Neural cell (in vitro differentiated cells): ENCODE measurements around the gene ZNF701. TPM values are rescaled to one million over a fixed set of nuclear protein-coding genes. Genes with fewer than 3 reads are reported as not detected.

Experiments used
- H2AFZ ChIP-seq: fragments of 200-600, 300-800 bp; sonication (generic), shearing (Covaris generic); 2 replicates; pipeline ENCODE4 v1.6.0; 2014; ENCODE audit warnings: low read depth, mild to moderate bottlenecking, antibody characterized with exemption, low read length, moderate library complexity
- H3F3A ChIP-seq: fragments of 200-600 bp; shearing (Covaris generic); 2 replicates; pipeline ENCODE4 v1.6.1; 2016; ENCODE audit warnings: mild to moderate bottlenecking, moderate library complexity, mixed read lengths, antibody characterized with exemption, low read length; ENCODE audit not compliant: insufficient read depth, poor library complexity, severe bottlenecking
- H3K27ac ChIP-seq: fragments of 200-600, 300-800 bp; sonication (generic), shearing (Covaris generic); 2 replicates; pipeline ENCODE4 v1.5.1; 2014; ENCODE audit warnings: mild to moderate bottlenecking, low read length, moderate library complexity
- H3K27me3 ChIP-seq: fragments of 300-800, 200-600 bp; sonication (generic), shearing (Covaris generic); 2 replicates; pipeline ENCODE4 v1.6.0; 2014; ENCODE audit warnings: mild to moderate bottlenecking, low read depth, low read length, moderate library complexity; ENCODE audit not compliant: insufficient read depth
- H3K36me3 ChIP-seq: fragments of 300-800, 200-600 bp; sonication (generic), shearing (Covaris generic); 2 replicates; pipeline ENCODE4 v1.5.1; 2014; ENCODE audit warnings: mild to moderate bottlenecking, antibody characterized with exemption, low read length, moderate library complexity; ENCODE audit not compliant: insufficient read depth
- H3K4me2 ChIP-seq: fragments of 300-800, 200-600 bp; sonication (generic), shearing (Covaris generic); 2 replicates; pipeline ENCODE4 v1.6.0; 2014; ENCODE audit warnings: mild to moderate bottlenecking, low read length
- H3K4me3 ChIP-seq: fragments of 300-800, 200-600 bp; sonication (generic), shearing (Covaris generic); 2 replicates; pipeline ENCODE4 v1.5.1; 2014; ENCODE audit warnings: mild to moderate bottlenecking, low read length, moderate library complexity
- H3K79me2 ChIP-seq: fragments of 200-600 bp; shearing (Covaris generic); replicated peaks from 2 replicates; pipeline ENCODE4 v1.6.0; 2014; ENCODE audit warnings: mild to moderate bottlenecking, low read length, moderate library complexity; ENCODE audit not compliant: insufficient read depth
- H3K9ac ChIP-seq: fragments of 300-800, 200-600 bp; sonication (generic), shearing (Covaris generic); 2 replicates; pipeline ENCODE4 v1.6.1; 2016; ENCODE audit warnings: mild to moderate bottlenecking, low read length, mixed read lengths
- H3K9me2 ChIP-seq: fragments of 200-600 bp; shearing (Covaris generic); 2 replicates; pipeline ENCODE4 v1.6.1; 2016; ENCODE audit warnings: mild to moderate bottlenecking, low read length, mixed read lengths; ENCODE audit not compliant: insufficient read depth
- H3K9me3 ChIP-seq: fragments of 200-600, 300-800 bp; sonication (generic), shearing (Covaris generic); 2 replicates; pipeline ENCODE4 v1.6.1; 2016; ENCODE audit warnings: mild to moderate bottlenecking, mixed run types, low read length, moderate library complexity, mixed read lengths
- H4K20me1 ChIP-seq: fragments of 200-600 bp; shearing (Covaris generic); 2 replicates; pipeline ENCODE4 v1.6.1; 2016; ENCODE audit warnings: mild to moderate bottlenecking, mixed run types; ENCODE audit not compliant: insufficient read depth
- CTCF ChIP-seq: fragments of 450-650 bp; IDR thresholded peaks from 2 replicates; pipeline ENCODE4 v1.5.1; 2014; ENCODE audit warnings: antibody characterized with exemption, mild to moderate bottlenecking, moderate library complexity; ENCODE audit not compliant: poor library complexity, severe bottlenecking
- EP300 ChIP-seq: fragments of 450-650 bp; conservative IDR thresholded peaks from 2 replicates; pipeline ENCODE4 v1.6.1; 2014; ENCODE audit warnings: antibody characterized with exemption, mild to moderate bottlenecking, moderate library complexity; ENCODE audit not compliant: poor library complexity, severe bottlenecking
- EZH2 ChIP-seq: fragments of 200-600, 300-800 bp; shearing (Covaris generic), sonication (generic); IDR thresholded peaks from 2 replicates; pipeline ENCODE4 v1.6.1; 2014; ENCODE audit warnings: antibody characterized with exemption, low read length, borderline replicate concordance, mild to moderate bottlenecking; ENCODE audit not compliant: insufficient read depth, poor library complexity, severe bottlenecking
- MXI1 ChIP-seq: fragments of 450-650 bp; conservative IDR thresholded peaks from 2 replicates; pipeline ENCODE4 v1.6.1; 2014; ENCODE audit warnings: antibody characterized with exemption, mild to moderate bottlenecking; ENCODE audit not compliant: poor library complexity, severe bottlenecking
- POLR2AphosphoS5 ChIP-seq: IDR thresholded peaks from 2 replicates; pipeline ENCODE4 v1.6.1; 2012
- RAD21 ChIP-seq: fragments of 450-650 bp; conservative IDR thresholded peaks from 2 replicates; pipeline ENCODE4 v1.6.1; 2014; ENCODE audit warnings: antibody characterized with exemption, mild to moderate bottlenecking, moderate library complexity
- REST ChIP-seq: IDR thresholded peaks from 2 replicates; pipeline ENCODE4 v1.6.1; 2012; ENCODE audit warnings: borderline replicate concordance
- SMC3 ChIP-seq: fragments of 450-650 bp; conservative IDR thresholded peaks from 2 replicates; pipeline ENCODE4 v1.6.1; 2014; ENCODE audit warnings: antibody characterized with exemption, mild to moderate bottlenecking, moderate library complexity; ENCODE audit not compliant: poor library complexity
- TAF1 ChIP-seq: IDR thresholded peaks from 2 replicates; pipeline ENCODE4 v1.6.1; 2012; ENCODE audit warnings: low read depth
- polyA plus RNA-seq: library from polyadenylated mRNA; depleted of rRNA; stranded (reverse); fragments of >200 nt; gene quantifications from 2 replicates; pipeline ENCODE4 v1.2.3, GENCODE V29; 2014

ZNF701 gene
- polyA plus RNA-seq, 1 donor from 2014 or later = 8.0 TPM

- TF ChIP-seq POLR2AphosphoS5 (no peak), SMC3 (no peak), RAD21 (no peak), TAF1 (no peak), EZH2 (no peak), CTCF (no peak), MXI1 (no peak), EP300 (no peak), REST (no peak)
- Histone ChIP-seq H3K4me2 (no peak overlapping the region), H3K27me3 (no peaks in the 10 kb centered on the region)
Observed at GRCh38 chr19:52566121-52566520, 4.0 kb upstream of the ZNF701 start.

GRCh38 chr19:52566588-52566987, 3.5 kb upstream of the ZNF701 start:
- Histone ChIP-seq H3K79me2 (no peaks in the 10 kb centered on the region), H3K9me3 (no peaks in the 10 kb centered on the region), H3K36me3 (no peaks in the 10 kb centered on the region), H3K9ac (no peak overlapping the region), H4K20me1 (no peaks in the 10 kb centered on the region), H3K4me2 (no peak overlapping the region), H3K9me2 (no peaks in the 10 kb centered on the region), H3K4me3 (no peak overlapping the region), H3F3A (peaks cover 4% of the 10 kb centered on the region), H3K27ac (no peak overlapping the region), H3K27me3 (no peaks in the 10 kb centered on the region), H2AFZ (no peak overlapping the region)
- TF ChIP-seq POLR2AphosphoS5 (no peak), TAF1 (no peak), EZH2 (no peak), REST (no peak), MXI1 (no peak), RAD21 (no peak), EP300 (no peak), CTCF (no peak), SMC3 (no peak)

More at GRCh38 chr19:52566121-52566520, 4.0 kb upstream of the ZNF701 start:
- Histone ChIP-seq H3K4me3 (no peak overlapping the region), H2AFZ (no peak overlapping the region), H3K9ac (no peak overlapping the region), H3F3A (peaks cover 4% of the 10 kb centered on the region), H4K20me1 (no peaks in the 10 kb centered on the region), H3K9me2 (no peaks in the 10 kb centered on the region), H3K27ac (no peak overlapping the region), H3K79me2 (no peaks in the 10 kb centered on the region), H3K9me3 (no peaks in the 10 kb centered on the region), H3K36me3 (no peaks in the 10 kb centered on the region)
